ENCODE results near the gene PYGL. TPM values are rescaled to one million over a fixed set of nuclear protein-coding genes. Genes with fewer than 3 reads are reported as not detected.
"Not testable (repeated sequence)": the region's sequence is repeated elsewhere in the genome, so short reads cannot be mapped to it uniquely, and the experiment has no call there.

Gene PYGL
- total RNA-seq, 2 experiments from 2014 or later, result 0.55 to 0.91 TPM

- H3K4me1 Mint-ChIP-seq, result peaks cover 10% of the 10 kb centered on the region
- peak overlapping the region; percentile 67 for H3K4me3 Mint-ChIP-seq
- no peak overlapping the region for H3K27ac Mint-ChIP-seq
- CTCF ChIA-PET, result no interaction called here
- H3K9me3 Mint-ChIP-seq (ENCODE audit: low read depth), result no peaks in the 10 kb centered on the region
- H3K36me3 Mint-ChIP-seq, result no peaks in the 10 kb centered on the region
- peak; percentile 27 for ATAC-seq
- DNase-seq, result no peak
- H3K27me3 Mint-ChIP-seq, result peaks cover 43% of the 10 kb centered on the region
Measured at GRCh38 chr14:50944647-50945413, 547 bp upstream of the PYGL start.

GRCh38 chr14:50943261-50943942, 881 bp downstream of the PYGL start:
- H3K4me1 Mint-ChIP-seq, result peaks cover 10% of the 10 kb centered on the region
- no peak overlapping the region for H3K27ac Mint-ChIP-seq
- ATAC-seq, result no peak
- H3K9me3 Mint-ChIP-seq (ENCODE audit: low read depth), result no peaks in the 10 kb centered on the region
- peaks cover 44% of the 10 kb centered on the region for H3K27me3 Mint-ChIP-seq
- CTCF ChIA-PET, result interaction anchor here (0.6 kb wide), 1 partner anchor 185 kb away, joined by 4 read pairs; no protein-coding TSS in a partner anchor
- peak overlapping the region; percentile 70 for H3K4me3 Mint-ChIP-seq
- DNase-seq, result no peak
- H3K36me3 Mint-ChIP-seq, result no peaks in the 10 kb centered on the region

- H3K4me1 Mint-ChIP-seq; H3K4me3 Mint-ChIP-seq; H3K9me3 Mint-ChIP-seq (ENCODE audit: low read depth); H3K36me3 Mint-ChIP-seq; DNase-seq; ATAC-seq; H3K27ac Mint-ChIP-seq: not testable (repeated sequence)
- H3K27me3 Mint-ChIP-seq, result peaks cover 50% of the 10 kb centered on the region
- CTCF ChIA-PET, result interaction anchor here (1.6 kb wide), 1 partner anchor 13 kb away, joined by 3 read pairs; no protein-coding TSS in a partner anchor
Measured at GRCh38 chr14:50941638-50942037, 2.6 kb downstream of the PYGL start.

- CTCF ChIA-PET, result interaction anchor here (1.6 kb wide), 1 partner anchor 13 kb away, joined by 3 read pairs; no protein-coding TSS in a partner anchor
- no peak overlapping the region for H3K4me3 Mint-ChIP-seq
Measured at GRCh38 chr14:50941151-50941550, 3.1 kb downstream of the PYGL start.

GRCh38 chr14:50937800-50938199, 6.5 kb downstream of the PYGL start:
- CTCF ChIA-PET, result no interaction called here
- Mint-ChIP-seq H3K36me3 (no peaks in the 10 kb centered on the region), H3K4me3 (no peak overlapping the region), H3K27ac (no peak overlapping the region), H3K4me1 (no peaks in the 10 kb centered on the region), H3K27me3 (peaks cover 46% of the 10 kb centered on the region), H3K9me3 (ENCODE audit: low read depth) (no peaks in the 10 kb centered on the region)
- DNase-seq (no peak), ATAC-seq (no peak)

More at GRCh38 chr14:50941151-50941550, 3.1 kb downstream of the PYGL start:
- Mint-ChIP-seq H3K9me3 (ENCODE audit: low read depth) (no peaks in the 10 kb centered on the region), H3K27ac (no peak overlapping the region), H3K27me3 (peaks cover 50% of the 10 kb centered on the region), H3K4me1 (peaks cover 10% of the 10 kb centered on the region), H3K36me3 (no peaks in the 10 kb centered on the region)
- DNase-seq (no peak), ATAC-seq (no peak)

GRCh38 chr14:50937325-50937724, 7.0 kb downstream of the PYGL start:
- Mint-ChIP-seq H3K9me3 (ENCODE audit: low read depth) (no peaks in the 10 kb centered on the region), H3K36me3 (no peaks in the 10 kb centered on the region), H3K4me3 (no peak overlapping the region), H3K27ac (no peak overlapping the region), H3K27me3 (peaks cover 41% of the 10 kb centered on the region), H3K4me1 (no peaks in the 10 kb centered on the region)
- CTCF ChIA-PET, result no interaction called here
- no peak for ATAC-seq
- DNase-seq, result no peak

- Mint-ChIP-seq H3K27ac (no peak overlapping the region), H3K4me3 (no peak overlapping the region), H3K9me3 (ENCODE audit: low read depth) (no peaks in the 10 kb centered on the region), H3K27me3 (peaks cover 37% of the 10 kb centered on the region), H3K4me1 (no peaks in the 10 kb centered on the region), H3K36me3 (no peaks in the 10 kb centered on the region)
- no peak for DNase-seq
- CTCF ChIA-PET, result no interaction called here
- ATAC-seq, result no peak
Measured at GRCh38 chr14:50936882-50937281, 7.4 kb downstream of the PYGL start.

- CTCF ChIA-PET, result interaction anchor here (1.3 kb wide), 1 partner anchor 393 kb away, joined by 4 read pairs; no protein-coding TSS in a partner anchor
- Mint-ChIP-seq H3K9me3 (ENCODE audit: low read depth) (no peaks in the 10 kb centered on the region), H3K36me3 (no peaks in the 10 kb centered on the region)
Measured at GRCh38 chr14:50936016-50936340, 8.3 kb downstream of the PYGL start.

GRCh38 chr14:50935126-50936015, 8.9 kb downstream of the PYGL start:
- ATAC-seq, result no peak
- H3K4me1 Mint-ChIP-seq, result no peaks in the 10 kb centered on the region
- H3K36me3 Mint-ChIP-seq, result no peaks in the 10 kb centered on the region
- CTCF ChIA-PET, result interaction anchor here (1.3 kb wide), 1 partner anchor 392 kb away, joined by 4 read pairs; no protein-coding TSS in a partner anchor
- H3K27ac Mint-ChIP-seq, result no peak overlapping the region
- no peak overlapping the region for H3K4me3 Mint-ChIP-seq
- no peaks in the 10 kb centered on the region for H3K9me3 Mint-ChIP-seq (ENCODE audit: low read depth)
- peaks cover 32% of the 10 kb centered on the region for H3K27me3 Mint-ChIP-seq
- no peak for DNase-seq

More at GRCh38 chr14:50936016-50936340, 8.3 kb downstream of the PYGL start:
- H3K4me3 Mint-ChIP-seq, result no peak overlapping the region
- no peaks in the 10 kb centered on the region for H3K4me1 Mint-ChIP-seq
- no peak overlapping the region for H3K27ac Mint-ChIP-seq
- ATAC-seq (no peak), DNase-seq (no peak)
- H3K27me3 Mint-ChIP-seq, result peaks cover 32% of the 10 kb centered on the region

GRCh38 chr14:50932592-50933495, 11.4 kb downstream of the PYGL start:
- ATAC-seq, result no peak
- CTCF ChIA-PET, result no interaction called here

GRCh38 chr14:50932156-50932555, 12.1 kb downstream of the PYGL start:
- CTCF ChIA-PET, result no interaction called here
- H3K4me3 Mint-ChIP-seq, result no peak overlapping the region
- no peaks in the 10 kb centered on the region for H3K36me3 Mint-ChIP-seq
- H3K4me1 Mint-ChIP-seq, result peaks cover 2% of the 10 kb centered on the region
- H3K9me3 Mint-ChIP-seq (ENCODE audit: low read depth), result no peaks in the 10 kb centered on the region
- no peak for ATAC-seq
- no peak for DNase-seq
- no peak overlapping the region for H3K27ac Mint-ChIP-seq
- peaks cover 29% of the 10 kb centered on the region for H3K27me3 Mint-ChIP-seq

More at GRCh38 chr14:50932592-50933495, 11.4 kb downstream of the PYGL start:
- Mint-ChIP-seq H3K4me1 (peaks cover 2% of the 10 kb centered on the region), H3K9me3 (ENCODE audit: low read depth) (no peaks in the 10 kb centered on the region), H3K4me3 (no peak overlapping the region), H3K27ac (no peak overlapping the region), H3K27me3 (peaks cover 35% of the 10 kb centered on the region), H3K36me3 (no peaks in the 10 kb centered on the region)
- DNase-seq, result no peak

- ATAC-seq (no peak), DNase-seq (no peak)
- CTCF ChIA-PET, result no interaction called here
- peaks cover 29% of the 10 kb centered on the region for H3K27me3 Mint-ChIP-seq
- H3K27ac Mint-ChIP-seq, result no peak overlapping the region
- H3K4me1 Mint-ChIP-seq, result peaks cover 5% of the 10 kb centered on the region
- no peak overlapping the region for H3K4me3 Mint-ChIP-seq
- H3K9me3 Mint-ChIP-seq (ENCODE audit: low read depth), result no peaks in the 10 kb centered on the region
- H3K36me3 Mint-ChIP-seq, result no peaks in the 10 kb centered on the region
Measured at GRCh38 chr14:50931559-50931958, 12.7 kb downstream of the PYGL start.

Measured in activated CD8-positive, alpha-beta memory T cell treated with anti-CD3 and anti-CD28 coated beads, Interleukin-2, amount 10 ng/mL, durations not matched to agents 7 days and 5 days (primary cell).